ENCODE results near the gene ALKBH5.

- no peak for TF ChIP-seq USF2 (CRISPR knock-in tag; IDR thresholded peaks at IDR 0.05)
- no peak for TF ChIP-seq MYBL2 (CRISPR knock-in tag; IDR thresholded peaks at IDR 0.05)
- no peak for TF ChIP-seq NR3C1 (CRISPR knock-in tag; conservative IDR thresholded peaks at IDR 0.05; ENCODE audit: low read depth)
- no peak for TF ChIP-seq PRDM15 (CRISPR knock-in tag; IDR thresholded peaks at IDR 0.05)
- no peak for TF ChIP-seq CTCF (IDR thresholded peaks at IDR 0.05)
- no peak for TF ChIP-seq ZNF317 (CRISPR knock-in tag; IDR thresholded peaks at IDR 0.05; ENCODE audit: borderline replicate concordance, low read depth)
- no peak for TF ChIP-seq KAT7 (CRISPR knock-in tag; IDR thresholded peaks at IDR 0.05; ENCODE audit: borderline replicate concordance)
Observed at GRCh38 chr17:18136357-18136756, 47.3 kb upstream of the ALKBH5 start.

Data from WTC11 (cell line).